Mesendoderm (in vitro differentiated cells): ENCODE measurements around the gene TEDDM1. TPM values are rescaled to one million over a fixed set of nuclear protein-coding genes. Genes with fewer than 3 reads are reported as not detected.
"Not testable (repeated sequence)": the region's sequence is repeated elsewhere in the genome, so short reads cannot be mapped to it uniquely, and the experiment has no call there.

Experiments used
- DNase-seq: peaks from one replicate; pipeline ENCODE4 v3.0.0; 2013
- H2AK5ac ChIP-seq: 2 replicates; pipeline ENCODE4 v1.6.1; 2013; ENCODE audit warnings: low read length, inconsistent platforms
- H2BK120ac ChIP-seq: 2 replicates; pipeline ENCODE4 v1.6.1; 2013; ENCODE audit warnings: low read depth, mild to moderate bottlenecking, low read length, moderate library complexity, mixed read lengths
- H2BK15ac ChIP-seq: replicated peaks from 2 replicates; pipeline ENCODE4 v1.6.1; 2013; ENCODE audit warnings: low read depth, mild to moderate bottlenecking, moderate library complexity
- H2BK5ac ChIP-seq: 2 replicates; pipeline ENCODE4 v1.6.1; 2013; ENCODE audit warnings: low read length, inconsistent platforms
- H3K18ac ChIP-seq: 2 replicates; pipeline ENCODE4 v1.6.1; 2013; ENCODE audit warnings: mild to moderate bottlenecking, low read length, mixed read lengths
- H3K23ac ChIP-seq: one replicate; pipeline ENCODE4 v1.6.1; 2013; ENCODE audit warnings: low read length
- H3K27ac ChIP-seq: 2 replicates; pipeline ENCODE4 v1.5.1; 2013; ENCODE audit warnings: low read depth, mild to moderate bottlenecking, inconsistent platforms, low read length, moderate library complexity
- H3K27me3 ChIP-seq: 2 replicates; pipeline ENCODE4 v1.6.1; 2013; ENCODE audit warnings: low read length, control low read depth, mild to moderate bottlenecking, inconsistent platforms; ENCODE audit not compliant: insufficient read depth, poor library complexity
- H3K36me3 ChIP-seq: 2 replicates; pipeline ENCODE4 v1.6.1; 2013; ENCODE audit warnings: low read length, inconsistent platforms; ENCODE audit not compliant: control insufficient read depth, insufficient read depth
- H3K4ac ChIP-seq: one replicate; pipeline ENCODE4 v1.6.1; 2013; ENCODE audit warnings: low read depth, mild to moderate bottlenecking, low read length, moderate library complexity
- H3K4me1 ChIP-seq: 2 replicates; pipeline ENCODE4 v1.6.1; 2013; ENCODE audit warnings: low read depth, low read length, inconsistent platforms; ENCODE audit not compliant: control insufficient read depth
- H3K4me2 ChIP-seq: 2 replicates; pipeline ENCODE4 v1.6.1; 2013; ENCODE audit warnings: low read length
- H3K4me3 ChIP-seq: 2 replicates; pipeline ENCODE4 v1.5.1; 2013; ENCODE audit warnings: mild to moderate bottlenecking, low read length
- H3K56ac ChIP-seq: one replicate; pipeline ENCODE4 v1.6.1; 2013; ENCODE audit warnings: low read length
- H3K79me1 ChIP-seq: 2 replicates; pipeline ENCODE4 v1.6.1; 2013; ENCODE audit warnings: low read length, inconsistent platforms
- H3K79me2 ChIP-seq: 2 replicates; pipeline ENCODE4 v1.6.1; 2013; ENCODE audit warnings: mild to moderate bottlenecking, low read length; ENCODE audit not compliant: control insufficient read depth, insufficient read depth
- H3K9ac ChIP-seq: 2 replicates; pipeline ENCODE4 v1.6.1; 2013; ENCODE audit warnings: low read length, inconsistent platforms
- H4K5ac ChIP-seq: one replicate; pipeline ENCODE4 v1.6.1; 2013; ENCODE audit warnings: low read length
- H4K8ac ChIP-seq: one replicate; pipeline ENCODE4 v1.6.1; 2013; ENCODE audit warnings: low read depth, mild to moderate bottlenecking, control low read depth, low read length, moderate library complexity
- WGBS: extraction: QIAGEN DNeasy Blood & Tissue Kit; methylation state at CpG from one replicate; pipeline ENCODE4 v1.1.7; 2013; ENCODE audit warnings: low lambda C conversion rate, missing lambda C conversion rate; ENCODE audit not compliant: insufficient coverage; ENCODE audit errors: extremely low coverage; 5-methylcytosine and 5-hydroxymethylcytosine counted together
- polyA plus RNA-seq, 2 experiments: library from polyadenylated mRNA; stranded (reverse); fragments of 200-250 nt; gene quantifications; one replicate each; pipeline ENCODE4 v1.2.3, GENCODE V29; 2013

The TEDDM1 gene, protein sequence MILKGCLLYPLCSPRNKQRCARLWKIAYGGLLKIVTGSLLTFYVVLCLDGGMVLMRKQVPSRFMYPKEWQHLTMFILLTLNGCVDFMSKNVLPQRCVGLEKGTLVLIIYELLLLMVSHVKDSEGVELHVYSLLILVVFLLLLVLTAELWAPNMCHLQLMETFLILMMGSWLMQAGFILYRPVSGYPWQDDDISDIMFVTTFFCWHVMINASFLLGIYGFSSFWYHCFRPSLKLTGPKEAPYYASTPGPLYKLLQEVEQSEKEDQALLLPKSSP
- polyA plus RNA-seq (2013, experiment 1 of 2) = not detected
- not detected for polyA plus RNA-seq (2013, experiment 2 of 2)

DNA sequence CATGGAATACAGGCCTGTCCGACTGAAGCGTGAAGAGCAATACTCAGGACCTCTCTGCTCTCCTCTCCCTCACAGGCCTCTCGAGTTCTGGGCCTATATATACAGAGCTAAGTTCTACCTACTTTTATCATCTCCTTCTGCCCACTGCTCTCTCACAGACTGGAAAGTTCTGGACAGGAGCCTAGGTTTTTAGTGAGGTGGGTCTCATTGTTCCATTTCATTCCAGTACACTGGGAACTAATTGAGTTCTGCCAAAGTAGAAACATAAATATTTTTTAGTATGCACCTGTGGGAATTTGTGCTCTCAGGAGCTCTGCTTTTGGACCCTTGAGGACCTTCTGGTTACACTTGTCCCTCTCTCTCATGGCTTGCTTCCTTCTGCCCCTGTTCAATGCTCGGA, at the start of gene TEDDM1:
Gene TEDDM1 (minus strand): TSS at position 101 of the 400 bp plus-strand sequence. CDS start 182 bp downstream, outside the sequence.
- H3K79me2 ChIP-seq = no peaks in the 10 kb centered on the region
- H2AK5ac ChIP-seq = no peak within 1 kb of the TSS
- H3K23ac ChIP-seq = no peak within 1 kb of the TSS
- no peak within 1 kb of the TSS for H3K4me3 ChIP-seq
- H3K27me3 ChIP-seq = no peaks in the 10 kb centered on the region
- H3K56ac ChIP-seq = no peak within 1 kb of the TSS
- no peak within 1 kb of the TSS for H2BK15ac ChIP-seq
- H4K8ac ChIP-seq = no peak within 1 kb of the TSS
- H3K4me2 ChIP-seq = no peak within 1 kb of the TSS
- H2BK5ac ChIP-seq = no peak within 1 kb of the TSS
- H3K27ac ChIP-seq = no peak within 1 kb of the TSS
- no peak for DNase-seq
- no peaks in the 10 kb centered on the region for H3K4me1 ChIP-seq
- no peak within 1 kb of the TSS for H3K18ac ChIP-seq
- no peak within 1 kb of the TSS for H2BK120ac ChIP-seq
- no peak within 1 kb of the TSS for H3K4ac ChIP-seq
- WGBS = no CpG with 5 or more reads among the region's 4 CpGs
- H3K36me3 ChIP-seq = no peaks in the 10 kb centered on the region
- H3K79me1 ChIP-seq = no peaks in the 10 kb centered on the region
- H3K9ac ChIP-seq = no peak within 1 kb of the TSS
- H4K5ac ChIP-seq = no peak within 1 kb of the TSS

DNA sequence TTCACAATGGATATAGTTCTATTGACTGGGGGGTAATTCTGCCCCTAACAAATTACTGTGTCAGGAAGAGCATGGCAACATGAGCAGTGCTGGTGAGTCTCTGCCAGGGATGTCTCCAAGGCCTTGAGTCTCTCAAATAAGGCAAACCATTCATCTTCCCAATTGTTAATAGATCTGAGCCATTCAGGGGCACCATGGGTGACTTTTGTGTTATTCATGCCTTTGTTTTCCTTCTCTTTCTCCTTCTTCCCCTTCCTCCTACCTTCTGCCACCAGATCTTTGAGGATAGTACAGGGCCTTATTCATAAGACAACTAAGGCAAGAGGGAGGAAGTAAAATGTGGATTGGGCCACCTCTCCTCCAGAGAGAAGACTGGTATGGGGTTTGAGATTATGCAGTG, 49.6 kb upstream of the TEDDM1 start, which contains the start of gene RGSL1:
Gene RGSL1 (plus strand): TSS at position 60 of the 400 bp plus-strand sequence. CDS start 20 bp downstream, at position 80.
- no peak within 1 kb of the TSS for H4K8ac ChIP-seq
- no peak within 1 kb of the TSS for H3K56ac ChIP-seq
- no peak within 1 kb of the TSS for H2BK120ac ChIP-seq
- H3K79me1 ChIP-seq = no peaks in the 10 kb centered on the region
- DNase-seq = peak; percentile 20
- H3K4me3 ChIP-seq = no peak within 1 kb of the TSS
- H3K79me2 ChIP-seq = no peaks in the 10 kb centered on the region
- no peaks in the 10 kb centered on the region for H3K4me1 ChIP-seq
- H2AK5ac ChIP-seq = no peak within 1 kb of the TSS
- no peak within 1 kb of the TSS for H3K27ac ChIP-seq
- H3K27me3 ChIP-seq = no peaks in the 10 kb centered on the region
- no peak within 1 kb of the TSS for H3K4me2 ChIP-seq
- no peak within 1 kb of the TSS for H3K9ac ChIP-seq
- no peak within 1 kb of the TSS for H3K23ac ChIP-seq
- H3K4ac ChIP-seq = no peak within 1 kb of the TSS
- no peak within 1 kb of the TSS for H2BK5ac ChIP-seq
- no peak within 1 kb of the TSS for H3K18ac ChIP-seq
- H4K5ac ChIP-seq = no peak within 1 kb of the TSS
- H3K36me3 ChIP-seq = no peaks in the 10 kb centered on the region
- no peak within 1 kb of the TSS for H2BK15ac ChIP-seq

DNA sequence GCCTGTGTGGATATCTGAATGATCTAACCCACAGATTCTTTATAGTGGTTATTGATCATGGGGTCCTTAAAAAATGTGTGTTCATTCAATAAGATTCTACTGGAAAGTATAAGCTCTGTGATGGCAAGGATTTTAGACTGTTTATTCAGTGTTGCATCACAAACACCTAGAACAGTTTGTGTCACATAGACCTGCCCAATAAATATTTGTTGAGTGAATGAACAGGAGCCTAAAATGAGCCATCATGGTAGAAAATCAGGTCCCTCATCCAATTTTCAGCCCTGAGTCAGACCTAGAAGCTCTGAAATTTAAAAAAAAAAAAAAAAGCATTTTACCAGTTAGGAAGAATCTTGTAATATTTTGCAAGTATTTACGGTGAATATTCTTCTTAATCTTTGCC, 47.2 kb upstream of the TEDDM1 start:
- Histone ChIP-seq H3K9ac (no peak overlapping the region), H2BK120ac (no peak overlapping the region), H2AK5ac (no peak overlapping the region), H2BK5ac (no peak overlapping the region), H3K4ac (no peak overlapping the region), H3K23ac (no peak overlapping the region), H3K4me3 (no peak overlapping the region), H3K18ac (no peak overlapping the region), H3K79me1 (no peaks in the 10 kb centered on the region), H3K56ac (no peak overlapping the region), H2BK15ac (no peak overlapping the region), H3K27me3 (no peaks in the 10 kb centered on the region), H4K5ac (no peak overlapping the region), H4K8ac (no peak overlapping the region), H3K4me1 (no peaks in the 10 kb centered on the region), H3K36me3 (no peaks in the 10 kb centered on the region), H3K79me2 (no peaks in the 10 kb centered on the region), H3K4me2 (no peak overlapping the region), H3K27ac (no peak overlapping the region)
- DNase-seq = no peak
- WGBS = no CpG with 5 or more reads among the region's 1 CpG

DNA sequence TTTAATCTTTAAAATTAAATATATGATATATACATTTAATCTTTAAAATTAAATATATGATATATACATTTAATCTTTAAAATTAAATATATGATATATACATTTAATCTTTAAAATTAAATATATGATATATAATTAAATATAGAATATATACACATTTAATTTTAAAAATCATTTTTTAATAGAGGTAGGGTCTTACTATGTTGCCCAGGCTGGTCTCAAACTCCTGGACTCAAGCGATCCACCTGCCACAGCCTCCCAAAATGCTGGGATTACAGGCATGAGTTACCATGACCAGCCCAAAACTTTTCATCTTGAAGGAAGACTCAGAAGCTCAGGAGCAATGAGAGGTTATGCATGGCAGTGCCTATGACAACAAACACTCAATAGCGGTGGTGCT, 46.7 kb upstream of the TEDDM1 start:
- not testable (repeated sequence) for H3K4ac ChIP-seq
- no CpG with 5 or more reads among the region's 2 CpGs for WGBS

DNA sequence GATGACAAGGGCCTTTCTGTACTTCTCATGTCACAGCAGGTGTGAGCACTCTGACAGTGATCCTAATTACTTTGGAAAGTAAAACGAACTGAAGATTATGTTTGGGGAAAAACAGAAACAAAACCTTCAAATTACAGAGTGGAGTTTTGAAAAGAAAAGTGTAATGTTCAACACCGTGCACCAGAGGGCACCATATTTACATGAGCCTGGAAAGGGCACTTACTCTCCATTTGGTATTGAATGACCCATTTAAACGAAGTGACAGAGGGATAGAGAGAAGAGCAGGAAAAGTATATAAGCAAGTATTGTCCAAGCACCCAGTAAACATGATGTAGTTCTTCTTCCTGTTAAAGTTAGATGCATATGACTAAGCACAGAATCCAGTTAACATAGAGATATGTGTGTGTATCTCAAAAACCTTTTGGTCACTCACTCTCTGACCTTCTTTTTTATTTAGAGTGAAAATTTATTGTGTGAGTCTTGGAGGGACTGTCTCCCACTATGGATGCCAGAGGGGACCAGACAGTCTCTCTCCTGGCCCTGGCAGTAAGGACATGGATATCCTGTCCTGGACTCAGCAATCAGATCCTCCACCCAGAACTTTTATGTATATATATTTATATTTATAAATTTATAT, 45.7 kb upstream of the TEDDM1 start:
- no peak overlapping the region for H3K23ac ChIP-seq
- H3K18ac ChIP-seq = no peak overlapping the region
- no peaks in the 10 kb centered on the region for H3K36me3 ChIP-seq
- no peak overlapping the region for H2BK120ac ChIP-seq
- no peaks in the 10 kb centered on the region for H3K4me1 ChIP-seq
- WGBS = no CpG with 5 or more reads among the region's 3 CpGs
- H2BK5ac ChIP-seq = peak overlapping the region; percentile 70
- no peak overlapping the region for H3K56ac ChIP-seq
- H3K27ac ChIP-seq = no peak overlapping the region
- peak; percentile 79 for DNase-seq
- H3K4ac ChIP-seq = no peak overlapping the region
- H3K4me3 ChIP-seq = no peak overlapping the region
- no peaks in the 10 kb centered on the region for H3K79me2 ChIP-seq
- H2BK15ac ChIP-seq = no peak overlapping the region
- no peaks in the 10 kb centered on the region for H3K79me1 ChIP-seq
- no peak overlapping the region for H3K4me2 ChIP-seq
- H4K8ac ChIP-seq = no peak overlapping the region
- H3K9ac ChIP-seq = peak overlapping the region; percentile 52
- H3K27me3 ChIP-seq = no peaks in the 10 kb centered on the region
- H2AK5ac ChIP-seq = no peak overlapping the region
- no peak overlapping the region for H4K5ac ChIP-seq

More for the DNA sequence above, 46.7 kb upstream of the TEDDM1 start:
- H3K4me3 ChIP-seq, H4K5ac ChIP-seq, H3K4me1 ChIP-seq, H2BK15ac ChIP-seq, H3K18ac ChIP-seq, H3K36me3 ChIP-seq, H3K56ac ChIP-seq, H2BK120ac ChIP-seq, H3K27me3 ChIP-seq, H3K4me2 ChIP-seq, DNase-seq, H3K27ac ChIP-seq, H2AK5ac ChIP-seq, H4K8ac ChIP-seq, H2BK5ac ChIP-seq, H3K79me2 ChIP-seq, H3K79me1 ChIP-seq, H3K23ac ChIP-seq, H3K9ac ChIP-seq: not testable (repeated sequence)
